ENCODE measurements around the gene PTPN14.
"Not testable (repeated sequence)": the region's sequence is repeated elsewhere in the genome, so short reads cannot be mapped to it uniquely, and the experiment has no call there.

PTPN14 gene

DNA sequence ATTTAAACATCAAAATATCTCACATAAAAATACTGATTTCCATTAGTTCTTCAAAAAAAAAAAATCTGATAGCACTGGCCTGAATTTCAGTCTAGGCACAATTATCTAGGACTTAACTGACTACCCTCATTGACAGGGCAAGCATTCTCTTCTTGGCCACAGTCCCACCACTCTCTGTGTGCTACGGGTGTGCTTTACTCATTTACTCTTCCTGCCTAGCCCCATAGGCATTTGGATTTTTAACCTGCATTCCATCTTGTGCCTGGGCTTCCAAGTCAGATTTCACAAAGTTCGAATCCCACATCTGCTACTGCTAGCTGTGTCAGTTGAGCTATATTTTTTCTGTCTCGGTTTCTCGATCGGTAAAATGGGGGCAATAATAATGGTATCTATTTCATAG lies 38.0 kb downstream of the PTPN14 start:
- Histone ChIP-seq H3K27me3 (peaks cover 17% of the 10 kb centered on the region; the same call in 1 of the 2 replicates), H3K4me3 (ENCODE audit: low read depth, low read length) (no peak overlapping the region), H3K36me3 (no peaks in the 10 kb centered on the region), H3K4me1 (no peaks in the 10 kb centered on the region), H3K9me3 (no peaks in the 10 kb centered on the region; the same call in 1 of the 2 replicates)
- no peak for DNase-seq
- TF ChIP-seq, protein P1, sequence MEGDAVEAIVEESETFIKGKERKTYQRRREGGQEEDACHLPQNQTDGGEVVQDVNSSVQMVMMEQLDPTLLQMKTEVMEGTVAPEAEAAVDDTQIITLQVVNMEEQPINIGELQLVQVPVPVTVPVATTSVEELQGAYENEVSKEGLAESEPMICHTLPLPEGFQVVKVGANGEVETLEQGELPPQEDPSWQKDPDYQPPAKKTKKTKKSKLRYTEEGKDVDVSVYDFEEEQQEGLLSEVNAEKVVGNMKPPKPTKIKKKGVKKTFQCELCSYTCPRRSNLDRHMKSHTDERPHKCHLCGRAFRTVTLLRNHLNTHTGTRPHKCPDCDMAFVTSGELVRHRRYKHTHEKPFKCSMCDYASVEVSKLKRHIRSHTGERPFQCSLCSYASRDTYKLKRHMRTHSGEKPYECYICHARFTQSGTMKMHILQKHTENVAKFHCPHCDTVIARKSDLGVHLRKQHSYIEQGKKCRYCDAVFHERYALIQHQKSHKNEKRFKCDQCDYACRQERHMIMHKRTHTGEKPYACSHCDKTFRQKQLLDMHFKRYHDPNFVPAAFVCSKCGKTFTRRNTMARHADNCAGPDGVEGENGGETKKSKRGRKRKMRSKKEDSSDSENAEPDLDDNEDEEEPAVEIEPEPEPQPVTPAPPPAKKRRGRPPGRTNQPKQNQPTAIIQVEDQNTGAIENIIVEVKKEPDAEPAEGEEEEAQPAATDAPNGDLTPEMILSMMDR (IDR thresholded peaks at IDR 0.05; ENCODE audit: low read depth, low read length): no peak

GRCh38 chr1:214511639-214511998 lies 39.8 kb downstream of the PTPN14 start:
- H3K4me3 ChIP-seq (ENCODE audit: low read depth, low read length): no peak overlapping the region
- no peaks in the 10 kb centered on the region for H3K4me1 ChIP-seq
- DNase-seq: no peak
- no peaks in the 10 kb centered on the region; the same call in 1 of the 2 replicates for H3K9me3 ChIP-seq
- H3K36me3 ChIP-seq: no peaks in the 10 kb centered on the region
- peaks cover 17% of the 10 kb centered on the region; the same call in 1 of the 2 replicates for H3K27me3 ChIP-seq
- TF ChIP-seq, protein P1 (IDR thresholded peaks at IDR 0.05; ENCODE audit: low read depth, low read length): no peak

DNA sequence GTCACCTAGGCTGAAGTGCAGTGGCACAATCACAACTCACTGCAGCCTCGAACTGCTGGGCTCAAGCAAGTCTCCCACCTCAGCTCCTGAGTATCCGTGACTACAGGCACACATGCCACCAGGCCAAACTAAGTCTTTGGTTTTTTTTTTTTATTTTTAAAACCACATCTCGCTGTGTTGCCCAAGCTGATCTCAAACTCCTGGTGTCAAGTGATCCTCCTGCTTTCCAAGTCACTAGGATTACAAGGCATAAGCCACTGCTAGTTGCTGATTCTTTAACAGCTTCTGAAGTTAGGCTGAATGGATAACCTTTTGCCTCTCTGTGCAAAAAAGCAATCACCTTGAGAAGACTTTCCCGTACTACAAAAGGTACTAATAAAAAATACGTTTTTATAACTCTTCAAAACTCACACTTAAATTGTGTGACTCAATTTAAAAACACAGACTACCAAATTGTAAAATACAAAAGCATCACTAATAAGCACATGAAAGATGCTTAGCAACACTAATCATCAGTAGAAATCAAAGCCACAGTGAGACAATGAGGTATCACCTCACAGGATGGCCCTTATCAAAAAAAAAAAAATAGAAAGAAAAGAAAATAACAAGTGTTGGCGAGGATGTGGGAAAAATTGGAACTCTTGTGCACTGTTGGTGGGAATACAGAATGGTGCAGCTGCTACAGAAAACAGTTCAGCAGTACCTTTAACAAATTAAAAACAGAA lies 40.3 kb downstream of the PTPN14 start:
- DNase-seq: no peak
- Histone ChIP-seq H3K9me3 (no peaks in the 10 kb centered on the region; the same call in 1 of the 2 replicates), H3K4me3 (ENCODE audit: low read depth, low read length) (no peak overlapping the region), H3K36me3 (no peaks in the 10 kb centered on the region), H3K4me1 (no peaks in the 10 kb centered on the region), H3K27me3 (peaks cover 15% of the 10 kb centered on the region; the same call in 1 of the 2 replicates)
- TF ChIP-seq, protein P1 (IDR thresholded peaks at IDR 0.05; ENCODE audit: low read depth, low read length): no peak

DNA sequence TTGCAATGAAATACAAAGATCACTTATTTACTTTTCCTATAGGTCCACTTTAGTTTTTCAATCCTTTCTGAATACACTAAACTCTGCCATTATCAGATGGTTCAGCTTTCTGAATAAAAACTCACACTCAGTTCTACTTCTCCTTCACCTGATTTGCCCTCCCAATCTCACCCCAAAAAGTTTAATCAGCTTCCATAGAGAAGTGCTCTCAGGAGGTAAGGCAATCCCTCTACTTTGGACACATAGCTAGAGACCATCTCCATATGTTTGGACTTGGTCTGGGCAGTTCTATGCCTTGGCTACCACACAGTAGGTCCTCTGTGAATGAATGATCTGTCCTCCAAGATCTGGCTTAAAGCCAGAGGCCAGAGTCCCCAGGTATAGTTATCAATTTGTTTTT lies 40.9 kb downstream of the PTPN14 start:
- DNase-seq: no peak
- no peaks in the 10 kb centered on the region for H3K4me1 ChIP-seq
- TF ChIP-seq, protein P1 (IDR thresholded peaks at IDR 0.05; ENCODE audit: low read depth, low read length): no peak

GRCh38 chr1:214509622-214510021 lies 41.8 kb downstream of the PTPN14 start:
- not testable (repeated sequence) for H3K36me3 ChIP-seq; DNase-seq; H3K4me1 ChIP-seq; H3K4me3 ChIP-seq (ENCODE audit: low read depth, low read length); H3K27me3 ChIP-seq; H3K9me3 ChIP-seq

More for the DNA sequence above, 40.9 kb downstream of the PTPN14 start:
- Histone ChIP-seq H3K36me3 (no peaks in the 10 kb centered on the region), H3K9me3 (no peaks in the 10 kb centered on the region; the same call in 1 of the 2 replicates), H3K4me3 (ENCODE audit: low read depth, low read length) (no peak overlapping the region), H3K27me3 (peaks cover 9% of the 10 kb centered on the region; the same call in 1 of the 2 replicates)

DNA sequence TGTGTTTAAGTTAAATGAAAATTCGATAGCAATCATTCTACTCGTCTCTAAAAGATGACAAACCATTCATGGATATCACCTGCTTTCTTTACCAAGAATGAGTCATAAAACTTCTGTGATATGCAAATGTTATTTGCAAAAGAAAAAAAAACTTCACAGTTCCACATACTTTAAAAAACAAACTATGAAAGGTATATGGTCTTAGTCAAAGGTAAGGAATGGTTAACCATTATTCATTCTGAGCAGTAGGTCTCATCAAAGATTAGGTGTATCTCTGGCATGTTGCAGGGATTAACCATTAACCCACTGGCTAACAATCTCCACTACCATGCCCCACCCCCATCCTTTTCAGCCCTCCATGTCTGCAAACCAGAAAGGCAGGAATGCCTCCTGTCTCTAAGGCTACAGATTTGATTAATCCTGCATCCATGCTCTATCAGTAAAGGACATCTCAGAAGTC lies 44.4 kb downstream of the PTPN14 start:
- H3K4me3 ChIP-seq (ENCODE audit: low read depth, low read length): no peak overlapping the region
- peaks cover 13% of the 10 kb centered on the region for H3K27me3 ChIP-seq
- DNase-seq: no peak
- TF ChIP-seq, protein P1 (IDR thresholded peaks at IDR 0.05; ENCODE audit: low read depth, low read length): no peak
- no peaks in the 10 kb centered on the region; the same call in 1 of the 2 replicates for H3K9me3 ChIP-seq
- no peaks in the 10 kb centered on the region for H3K4me1 ChIP-seq
- H3K36me3 ChIP-seq: no peaks in the 10 kb centered on the region

All from BE2C (cell line).